OCI-LY1 (cell line): ENCODE measurements around the gene DYNC1LI1.

ENCODE experiments used
- H2AFZ ChIP-seq: fragments of 200-600 bp; sonication (generic), shearing (Covaris generic); 2 replicates; pipeline ENCODE4 v1.6.0; 2014; ENCODE audit warnings: antibody characterized with exemption, mild to moderate bottlenecking, low read length
- H3F3A ChIP-seq: fragments of 200-600 bp; sonication (generic), shearing (Covaris generic); 2 replicates; pipeline ENCODE4 v1.6.0; 2014; ENCODE audit warnings: mild to moderate bottlenecking, antibody characterized with exemption, low read length, moderate library complexity; ENCODE audit not compliant: insufficient read depth
- H3K27ac ChIP-seq: fragments of 200-600 bp; sonication (generic); 2 replicates; pipeline ENCODE4 v1.5.1; 2014; ENCODE audit warnings: low read length, mixed run types, mild to moderate bottlenecking, low read depth; ENCODE audit not compliant: poor library complexity, severe bottlenecking
- H3K27me3 ChIP-seq: fragments of 200-600 bp; sonication (generic); 2 replicates; pipeline ENCODE4 v1.6.0; 2014; ENCODE audit warnings: antibody characterized with exemption, mild to moderate bottlenecking, low read length, moderate library complexity; ENCODE audit not compliant: insufficient read depth
- H3K36me3 ChIP-seq: fragments of 200-600 bp; sonication (generic); 2 replicates; pipeline ENCODE4 v1.6.1; 2014; ENCODE audit warnings: mild to moderate bottlenecking, antibody characterized with exemption, low read length, moderate library complexity, mixed read lengths; ENCODE audit not compliant: insufficient read depth
- H3K4me1 ChIP-seq: fragments of 200-600 bp; sonication (generic); 2 replicates; pipeline ENCODE4 v1.5.1; 2014; ENCODE audit warnings: mild to moderate bottlenecking, low read length, moderate library complexity; ENCODE audit not compliant: insufficient read depth, severe bottlenecking
- H3K4me2 ChIP-seq: fragments of 200-600 bp; sonication (generic), shearing (Covaris generic); 2 replicates; pipeline ENCODE4 v1.6.1; 2014; ENCODE audit warnings: low read length
- H3K4me3 ChIP-seq: fragments of 200-600 bp; sonication (generic); 2 replicates; pipeline ENCODE4 v1.5.1; 2014; ENCODE audit warnings: low read length, low read depth, mild to moderate bottlenecking, mixed read lengths; ENCODE audit not compliant: poor library complexity, severe bottlenecking
- H3K79me2 ChIP-seq: fragments of 200-600 bp; shearing (Covaris generic); 2 replicates; pipeline ENCODE4 v1.6.1; 2016; ENCODE audit warnings: mixed run types, low read length, mixed read lengths; ENCODE audit not compliant: insufficient read depth
- H3K9ac ChIP-seq: fragments of 200-600 bp; sonication (generic), shearing (Covaris generic); 2 replicates; pipeline ENCODE4 v1.6.1; 2014; ENCODE audit warnings: mild to moderate bottlenecking, low read length, mixed read lengths
- H3K9me2 ChIP-seq: fragments of 200-600 bp; sonication (generic), shearing (Covaris generic); 2 replicates; pipeline ENCODE4 v1.6.1; 2014; ENCODE audit warnings: low read depth, mild to moderate bottlenecking, low read length, mixed read lengths
- H3K9me3 ChIP-seq: fragments of 200-600 bp; shearing (Covaris generic); 2 replicates; pipeline ENCODE4 v1.6.1; 2014; ENCODE audit warnings: low read length, mixed read lengths
- H4K20me1 ChIP-seq: fragments of 200-600 bp; sonication (generic), shearing (Covaris generic); 2 replicates; pipeline ENCODE4 v1.6.0; 2016; ENCODE audit warnings: mild to moderate bottlenecking, low read length; ENCODE audit not compliant: insufficient read depth
- EZH2 ChIP-seq: fragments of 200-600 bp; sonication (generic), shearing (Covaris generic); IDR thresholded peaks from 2 replicates; pipeline ENCODE4 v1.8.0; 2017; ENCODE audit warnings: borderline replicate concordance, mixed run types, mild to moderate bottlenecking, antibody characterized with exemption, low read length, moderate library complexity, mixed read lengths
- TF ChIP-seq, protein P1 (sequence below): fragments of 200-600 bp; sonication (generic), shearing (Covaris generic); IDR thresholded peaks from 2 replicates; pipeline ENCODE4 v1.5.1; 2017; ENCODE audit warnings: mild to moderate bottlenecking, antibody characterized with exemption, low read length, moderate library complexity, mixed read lengths

Gene DYNC1LI1

DNA sequence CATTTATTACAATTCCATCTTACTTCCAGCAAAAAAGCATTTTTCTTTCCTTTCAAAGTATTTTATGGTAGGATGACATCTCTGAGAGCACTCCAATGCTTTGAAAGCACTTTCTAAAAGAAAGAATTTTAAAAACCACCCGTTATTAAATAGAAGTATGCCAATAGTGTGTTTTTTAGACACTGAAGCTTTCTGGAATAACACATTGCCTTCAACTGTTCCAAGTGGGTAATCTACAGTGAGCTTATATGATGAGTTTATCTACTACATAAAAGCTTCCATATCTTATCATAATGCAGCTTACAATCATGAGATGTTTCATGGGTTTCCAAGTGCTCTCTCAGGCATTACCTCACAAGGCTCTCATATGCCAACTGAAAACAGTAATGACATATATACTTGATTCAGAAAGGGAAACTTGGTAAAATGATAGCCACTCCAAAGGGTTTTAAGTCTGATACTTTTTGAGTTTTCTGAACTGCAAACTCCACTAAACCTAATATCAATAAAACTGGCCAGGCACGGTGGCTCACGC is 82.1 kb downstream of the DYNC1LI1 start:
- H3K9ac ChIP-seq = no peak overlapping the region
- no peak overlapping the region for H3K4me2 ChIP-seq
- no peaks in the 10 kb centered on the region for H4K20me1 ChIP-seq
- no peaks in the 10 kb centered on the region for H3K9me3 ChIP-seq
- H3K36me3 ChIP-seq = peaks cover 43% of the 10 kb centered on the region
- H3K9me2 ChIP-seq = no peaks in the 10 kb centered on the region
- H3K4me1 ChIP-seq = peaks cover 18% of the 10 kb centered on the region
- H3K79me2 ChIP-seq = no peaks in the 10 kb centered on the region
- H3F3A ChIP-seq = no peaks in the 10 kb centered on the region; the same call in 1 of the 2 replicates
- no peaks in the 10 kb centered on the region for H3K27me3 ChIP-seq
- no peak overlapping the region for H3K4me3 ChIP-seq
- H2AFZ ChIP-seq = no peak overlapping the region
- no peak for TF ChIP-seq EZH2
- H3K27ac ChIP-seq = no peak overlapping the region

DNA sequence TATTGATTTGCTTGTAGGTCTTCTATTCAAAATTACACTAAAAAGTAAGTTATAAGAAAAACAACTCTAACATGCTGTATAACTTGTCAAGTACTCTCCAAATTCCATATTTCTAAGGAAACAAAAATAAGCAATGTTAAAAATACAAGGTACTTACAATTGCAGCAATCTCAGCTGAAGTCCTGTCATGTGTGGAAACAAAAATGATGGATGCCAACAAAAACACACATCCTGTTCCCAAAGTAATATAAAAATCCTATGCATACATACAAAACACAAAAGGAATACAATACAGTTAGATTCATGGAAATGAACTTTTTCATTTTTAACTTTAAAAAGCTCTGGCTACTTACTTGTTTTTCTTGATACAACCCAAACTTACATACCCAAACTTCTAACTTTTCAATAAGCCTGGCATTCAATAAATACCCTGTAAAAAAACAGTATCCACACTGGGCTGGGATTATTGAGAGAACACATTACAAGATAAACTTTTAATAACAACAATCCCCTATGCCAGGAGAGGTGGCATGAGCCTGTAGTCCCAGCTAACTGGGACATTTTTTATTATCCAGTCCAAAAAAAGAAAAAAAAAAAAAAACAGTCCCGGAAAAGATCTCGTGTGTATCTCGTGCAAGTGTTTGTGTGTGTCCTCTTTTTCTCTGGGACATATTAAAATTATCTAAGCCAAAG is 82.7 kb downstream of the DYNC1LI1 start:
- H3K9ac ChIP-seq = no peak overlapping the region
- no peak overlapping the region for H3K4me2 ChIP-seq
- peaks cover 18% of the 10 kb centered on the region for H3K4me1 ChIP-seq
- no peaks in the 10 kb centered on the region for H3K9me2 ChIP-seq
- no peaks in the 10 kb centered on the region for H3K79me2 ChIP-seq
- H3K36me3 ChIP-seq = peaks cover 48% of the 10 kb centered on the region
- no peaks in the 10 kb centered on the region; the same call in 1 of the 2 replicates for H3F3A ChIP-seq
- H3K27ac ChIP-seq = no peak overlapping the region
- no peak overlapping the region for H2AFZ ChIP-seq
- no peaks in the 10 kb centered on the region for H3K27me3 ChIP-seq
- TF ChIP-seq EZH2 = no peak
- TF ChIP-seq, protein P1, sequence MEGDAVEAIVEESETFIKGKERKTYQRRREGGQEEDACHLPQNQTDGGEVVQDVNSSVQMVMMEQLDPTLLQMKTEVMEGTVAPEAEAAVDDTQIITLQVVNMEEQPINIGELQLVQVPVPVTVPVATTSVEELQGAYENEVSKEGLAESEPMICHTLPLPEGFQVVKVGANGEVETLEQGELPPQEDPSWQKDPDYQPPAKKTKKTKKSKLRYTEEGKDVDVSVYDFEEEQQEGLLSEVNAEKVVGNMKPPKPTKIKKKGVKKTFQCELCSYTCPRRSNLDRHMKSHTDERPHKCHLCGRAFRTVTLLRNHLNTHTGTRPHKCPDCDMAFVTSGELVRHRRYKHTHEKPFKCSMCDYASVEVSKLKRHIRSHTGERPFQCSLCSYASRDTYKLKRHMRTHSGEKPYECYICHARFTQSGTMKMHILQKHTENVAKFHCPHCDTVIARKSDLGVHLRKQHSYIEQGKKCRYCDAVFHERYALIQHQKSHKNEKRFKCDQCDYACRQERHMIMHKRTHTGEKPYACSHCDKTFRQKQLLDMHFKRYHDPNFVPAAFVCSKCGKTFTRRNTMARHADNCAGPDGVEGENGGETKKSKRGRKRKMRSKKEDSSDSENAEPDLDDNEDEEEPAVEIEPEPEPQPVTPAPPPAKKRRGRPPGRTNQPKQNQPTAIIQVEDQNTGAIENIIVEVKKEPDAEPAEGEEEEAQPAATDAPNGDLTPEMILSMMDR = no peak
- H4K20me1 ChIP-seq = no peaks in the 10 kb centered on the region
- no peak overlapping the region for H3K4me3 ChIP-seq
- H3K9me3 ChIP-seq = no peaks in the 10 kb centered on the region

DNA sequence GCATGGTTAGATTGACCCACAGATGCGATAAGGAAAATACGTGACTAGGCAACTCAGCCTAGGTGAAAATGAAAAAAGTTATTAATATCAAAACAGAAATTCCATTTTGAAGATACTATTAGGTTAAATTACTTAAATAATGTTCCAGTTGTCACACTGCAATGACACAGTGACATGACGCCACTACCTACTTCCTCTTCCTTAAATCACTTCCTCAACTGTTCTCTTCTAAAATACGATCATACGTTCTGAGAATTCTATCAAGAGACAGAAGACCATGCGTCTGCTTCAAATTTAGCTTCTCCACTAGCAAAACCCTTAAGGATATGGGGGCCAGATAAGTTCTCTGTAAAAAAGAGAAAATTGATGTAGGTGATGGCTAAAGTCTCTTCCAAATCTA is 86.2 kb downstream of the DYNC1LI1 start:
- Histone ChIP-seq H3K9ac (0 out of 2 replicates have a peak overlapping the region, but pooled peaks have one; percentile 3), H3K4me2 (peak overlapping the region; percentile 65), H3K9me2 (no peaks in the 10 kb centered on the region), H3F3A (no peaks in the 10 kb centered on the region; the same call in 1 of the 2 replicates), H3K27ac (peak overlapping the region; percentile 66), H3K36me3 (peaks cover 63% of the 10 kb centered on the region), H3K4me1 (peaks cover 18% of the 10 kb centered on the region), H4K20me1 (no peaks in the 10 kb centered on the region), H3K9me3 (no peaks in the 10 kb centered on the region), H3K79me2 (no peaks in the 10 kb centered on the region), H3K4me3 (peak overlapping the region; percentile 36), H3K27me3 (no peaks in the 10 kb centered on the region), H2AFZ (peak overlapping the region; percentile 35; the same call in 1 of the 2 replicates)
- no peak for TF ChIP-seq EZH2
- TF ChIP-seq, protein P1 = no peak
